Naive B cell (primary cell): ENCODE measurements around the gene MTHFD1L. TPM values are rescaled to one million over a fixed set of nuclear protein-coding genes. Genes with fewer than 3 reads are reported as not detected.

Source experiments
- ATAC-seq, 2 donors: fragments of 150-1000 bp; cut with Tn5 transposase; 2 replicates each; pipeline ENCODE4 v1.10.0; 2021; ENCODE audit warnings: low read depth in 2 of 2, mild to moderate bottlenecking in 2 of 2, moderate library complexity in 2 of 2
- DNase-seq: peaks from one replicate; pipeline ENCODE4 v3.0.0; 2022
- H3K27ac Mint-ChIP-seq, 6 donors: one replicate each; pipeline ENCODE4 v1.8.0; 2020 to 2022; ENCODE audit warnings: mild to moderate bottlenecking in 6 of 6, mixed read lengths in 6 of 6, moderate library complexity in 5 of 6, inconsistent platforms in 2 of 6
- H3K27me3 Mint-ChIP-seq, 3 donors: one replicate each; pipeline ENCODE4 v1.8.0; 2021 to 2022; ENCODE audit warnings: mixed read lengths in 3 of 3, mild to moderate bottlenecking in 1 of 3
- H3K36me3 Mint-ChIP-seq, 2 donors: one replicate each; pipeline ENCODE4 v1.8.0; 2020 to 2022; ENCODE audit warnings: mixed read lengths in 2 of 2, inconsistent platforms in 1 of 2, mild to moderate bottlenecking in 1 of 2
- H3K4me1 Mint-ChIP-seq, 3 donors: one replicate each; pipeline ENCODE4 v1.8.0; 2020 to 2022; ENCODE audit warnings: mixed read lengths in 3 of 3, inconsistent platforms in 1 of 3, mild to moderate bottlenecking in 1 of 3, moderate library complexity in 1 of 3
- H3K4me3 Mint-ChIP-seq, 8 donors: one replicate each; pipeline ENCODE4 v1.8.0; 2020 to 2022; ENCODE audit warnings: mild to moderate bottlenecking in 8 of 8, mixed read lengths in 8 of 8, moderate library complexity in 8 of 8, inconsistent platforms in 2 of 8
- H3K9me3 Mint-ChIP-seq, 7 donors: one replicate each; pipeline ENCODE4 v1.8.0; 2020 to 2022; ENCODE audit warnings: mixed read lengths in 7 of 7, mild to moderate bottlenecking in 5 of 7, inconsistent platforms in 2 of 7, moderate library complexity in 1 of 7
- polyA plus RNA-seq, 6 donors: library from polyadenylated mRNA; unstranded; fragments of 300-500 nt; fragmentation: Illumina TruSeq; gene quantifications; one replicate each; pipeline ENCODE4 v1.2.3, GENCODE V29; 2021; ENCODE audit warnings: low read depth in 6 of 6

MTHFD1L gene
- polyA plus RNA-seq, 6 donors from 2014 or later = 0.45 to 2.5 (median 1.5) TPM

GRCh38 chr6:151012321-151013294 lies 147.1 kb downstream of the MTHFD1L start:
- ATAC-seq (no peak), DNase-seq (no peak)
- Mint-ChIP-seq H3K9me3 (no peaks in the 10 kb centered on the region), H3K4me1 (peaks cover 3 to 10% (median 5%) of the 10 kb centered on the region in 3 donors), H3K36me3 (peaks cover 0 to 6% of the 10 kb centered on the region in 2 donors), H3K27me3 (no peaks in the 10 kb centered on the region), H3K27ac (peak overlapping the region in 3 of 6 donors; percentile 24 to 67 (median 47)), H3K4me3 (no peak overlapping the region)

GRCh38 chr6:151014404-151015100 lies 149.1 kb downstream of the MTHFD1L start:
- Mint-ChIP-seq H3K27ac (peak overlapping the region in 4 of 6 donors; percentile 52 to 86 (median 78)), H3K27me3 (no peaks in the 10 kb centered on the region), H3K4me1 (peaks cover 3 to 10% (median 5%) of the 10 kb centered on the region in 3 donors), H3K9me3 (no peaks in the 10 kb centered on the region), H3K36me3 (peaks cover 0 to 6% of the 10 kb centered on the region in 2 donors), H3K4me3 (peak overlapping the region in 2 of 8 donors; percentile 35 to 40)
- ATAC-seq (peak in 1 of 2 donors; percentile 52), DNase-seq (peak; percentile 37)

- DNase-seq = no peak
- Mint-ChIP-seq H3K9me3 (no peaks in the 10 kb centered on the region), H3K27ac (peak overlapping the region in 3 of 6 donors; percentile 44 to 86 (median 80)), H3K36me3 (peaks cover 0 to 6% of the 10 kb centered on the region in 2 donors), H3K4me3 (peak overlapping the region in 2 of 8 donors; percentile 17 to 35), H3K4me1 (peaks cover 3 to 10% (median 5%) of the 10 kb centered on the region in 3 donors), H3K27me3 (no peaks in the 10 kb centered on the region)
- no peak for ATAC-seq
These were observed 149.7 kb downstream of the MTHFD1L start for GRCh38 chr6:151015101-151015700.

GRCh38 chr6:151016107-151016506 lies 150.6 kb downstream of the MTHFD1L start:
- Mint-ChIP-seq H3K9me3 (no peaks in the 10 kb centered on the region), H3K4me1 (peaks cover 3 to 10% (median 5%) of the 10 kb centered on the region in 3 donors), H3K27ac (peak overlapping the region in 1 of 6 donors; percentile 38), H3K27me3 (no peaks in the 10 kb centered on the region), H3K4me3 (no peak overlapping the region), H3K36me3 (peaks cover 0 to 6% of the 10 kb centered on the region in 2 donors)
- DNase-seq (no peak), ATAC-seq (no peak)

GRCh38 chr6:151018046-151018445 lies 152.5 kb downstream of the MTHFD1L start:
- no peak overlapping the region for H3K27ac Mint-ChIP-seq
- ATAC-seq (no peak), DNase-seq (no peak)
- no peaks in the 10 kb centered on the region for H3K27me3 Mint-ChIP-seq
- H3K4me3 Mint-ChIP-seq = no peak overlapping the region
- peaks cover 0 to 16% of the 10 kb centered on the region in 2 donors for H3K36me3 Mint-ChIP-seq
- H3K9me3 Mint-ChIP-seq = no peaks in the 10 kb centered on the region
- H3K4me1 Mint-ChIP-seq = peaks cover 3 to 10% (median 5%) of the 10 kb centered on the region in 3 donors

GRCh38 chr6:151018911-151019782 lies 153.6 kb downstream of the MTHFD1L start:
- no peak overlapping the region for H3K4me3 Mint-ChIP-seq
- DNase-seq (no peak), ATAC-seq (no peak)
- H3K36me3 Mint-ChIP-seq = peaks cover 7 to 23% of the 10 kb centered on the region in 2 donors
- no peak overlapping the region for H3K27ac Mint-ChIP-seq
- no peaks in the 10 kb centered on the region for H3K9me3 Mint-ChIP-seq
- H3K27me3 Mint-ChIP-seq = no peaks in the 10 kb centered on the region
- H3K4me1 Mint-ChIP-seq = peaks cover 3 to 10% (median 5%) of the 10 kb centered on the region in 3 donors

- DNase-seq (no peak), ATAC-seq (no peak)
- no peak overlapping the region for H3K4me3 Mint-ChIP-seq
- no peak overlapping the region for H3K27ac Mint-ChIP-seq
- H3K9me3 Mint-ChIP-seq = no peaks in the 10 kb centered on the region
- H3K36me3 Mint-ChIP-seq = peaks cover 7 to 21% of the 10 kb centered on the region in 2 donors
- no peaks in the 10 kb centered on the region for H3K27me3 Mint-ChIP-seq
- H3K4me1 Mint-ChIP-seq = no peaks in the 10 kb centered on the region
These were observed 156.4 kb downstream of the MTHFD1L start for GRCh38 chr6:151021896-151022295.

- peak overlapping the region in 2 of 6 donors; percentile 9 to 52 for H3K27ac Mint-ChIP-seq
- no peaks in the 10 kb centered on the region for H3K9me3 Mint-ChIP-seq
- no peak overlapping the region for H3K4me3 Mint-ChIP-seq
These were observed 157.0 kb downstream of the MTHFD1L start for GRCh38 chr6:151022492-151022891.

GRCh38 chr6:151023342-151023741 lies 157.8 kb downstream of the MTHFD1L start:
- H3K4me3 Mint-ChIP-seq = no peak overlapping the region
- no peaks in the 10 kb centered on the region for H3K27me3 Mint-ChIP-seq
- H3K4me1 Mint-ChIP-seq = no peaks in the 10 kb centered on the region
- no peaks in the 10 kb centered on the region for H3K9me3 Mint-ChIP-seq
- H3K27ac Mint-ChIP-seq = no peak overlapping the region
- no peak for DNase-seq
- H3K36me3 Mint-ChIP-seq = peaks cover 7 to 21% of the 10 kb centered on the region in 2 donors
- no peak for ATAC-seq

More at GRCh38 chr6:151022492-151022891, 157.0 kb downstream of the MTHFD1L start:
- Mint-ChIP-seq H3K4me1 (no peaks in the 10 kb centered on the region), H3K27me3 (no peaks in the 10 kb centered on the region), H3K36me3 (peaks cover 7 to 21% of the 10 kb centered on the region in 2 donors)
- DNase-seq (no peak), ATAC-seq (no peak)

- no peaks in the 10 kb centered on the region for H3K9me3 Mint-ChIP-seq
- H3K36me3 Mint-ChIP-seq = peaks cover 7 to 21% of the 10 kb centered on the region in 2 donors
- DNase-seq (no peak), ATAC-seq (no peak)
- no peak overlapping the region for H3K27ac Mint-ChIP-seq
- H3K4me1 Mint-ChIP-seq = no peaks in the 10 kb centered on the region
- no peaks in the 10 kb centered on the region for H3K27me3 Mint-ChIP-seq
- no peak overlapping the region for H3K4me3 Mint-ChIP-seq
These were observed 159.1 kb downstream of the MTHFD1L start for GRCh38 chr6:151024597-151024996.

- H3K36me3 Mint-ChIP-seq = peaks cover 7 to 21% of the 10 kb centered on the region in 2 donors
- no peak for DNase-seq
- no peaks in the 10 kb centered on the region for H3K27me3 Mint-ChIP-seq
- H3K27ac Mint-ChIP-seq = no peak overlapping the region
- H3K4me1 Mint-ChIP-seq = no peaks in the 10 kb centered on the region
- no peak overlapping the region for H3K4me3 Mint-ChIP-seq
- H3K9me3 Mint-ChIP-seq = no peaks in the 10 kb centered on the region
- no peak for ATAC-seq
These were observed 159.6 kb downstream of the MTHFD1L start for GRCh38 chr6:151025076-151025475.

- Mint-ChIP-seq H3K4me1 (no peaks in the 10 kb centered on the region), H3K27ac (no peak overlapping the region), H3K27me3 (no peaks in the 10 kb centered on the region), H3K36me3 (peaks cover 7 to 21% of the 10 kb centered on the region in 2 donors), H3K4me3 (no peak overlapping the region), H3K9me3 (no peaks in the 10 kb centered on the region)
- ATAC-seq (no peak), DNase-seq (no peak)
These were observed 160.7 kb downstream of the MTHFD1L start for GRCh38 chr6:151026041-151026663.
